GM19025 (cell line): ENCODE results near the gene CYP2S1.
"Not testable (repeated sequence)": the region's sequence is repeated elsewhere in the genome, so short reads cannot be mapped to it uniquely, and the experiment has no call there.

Experiments used
- ATAC-seq: cut with Tn5 transposase; IDR thresholded peaks from one replicate; pipeline ENCODE4 v1.9.1; 2021; ENCODE audit warnings: mild to moderate bottlenecking, low read depth, moderate library complexity; ENCODE audit not compliant: unreplicated experiment

CYP2S1 gene, protein sequence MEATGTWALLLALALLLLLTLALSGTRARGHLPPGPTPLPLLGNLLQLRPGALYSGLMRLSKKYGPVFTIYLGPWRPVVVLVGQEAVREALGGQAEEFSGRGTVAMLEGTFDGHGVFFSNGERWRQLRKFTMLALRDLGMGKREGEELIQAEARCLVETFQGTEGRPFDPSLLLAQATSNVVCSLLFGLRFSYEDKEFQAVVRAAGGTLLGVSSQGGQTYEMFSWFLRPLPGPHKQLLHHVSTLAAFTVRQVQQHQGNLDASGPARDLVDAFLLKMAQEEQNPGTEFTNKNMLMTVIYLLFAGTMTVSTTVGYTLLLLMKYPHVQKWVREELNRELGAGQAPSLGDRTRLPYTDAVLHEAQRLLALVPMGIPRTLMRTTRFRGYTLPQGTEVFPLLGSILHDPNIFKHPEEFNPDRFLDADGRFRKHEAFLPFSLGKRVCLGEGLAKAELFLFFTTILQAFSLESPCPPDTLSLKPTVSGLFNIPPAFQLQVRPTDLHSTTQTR

DNA sequence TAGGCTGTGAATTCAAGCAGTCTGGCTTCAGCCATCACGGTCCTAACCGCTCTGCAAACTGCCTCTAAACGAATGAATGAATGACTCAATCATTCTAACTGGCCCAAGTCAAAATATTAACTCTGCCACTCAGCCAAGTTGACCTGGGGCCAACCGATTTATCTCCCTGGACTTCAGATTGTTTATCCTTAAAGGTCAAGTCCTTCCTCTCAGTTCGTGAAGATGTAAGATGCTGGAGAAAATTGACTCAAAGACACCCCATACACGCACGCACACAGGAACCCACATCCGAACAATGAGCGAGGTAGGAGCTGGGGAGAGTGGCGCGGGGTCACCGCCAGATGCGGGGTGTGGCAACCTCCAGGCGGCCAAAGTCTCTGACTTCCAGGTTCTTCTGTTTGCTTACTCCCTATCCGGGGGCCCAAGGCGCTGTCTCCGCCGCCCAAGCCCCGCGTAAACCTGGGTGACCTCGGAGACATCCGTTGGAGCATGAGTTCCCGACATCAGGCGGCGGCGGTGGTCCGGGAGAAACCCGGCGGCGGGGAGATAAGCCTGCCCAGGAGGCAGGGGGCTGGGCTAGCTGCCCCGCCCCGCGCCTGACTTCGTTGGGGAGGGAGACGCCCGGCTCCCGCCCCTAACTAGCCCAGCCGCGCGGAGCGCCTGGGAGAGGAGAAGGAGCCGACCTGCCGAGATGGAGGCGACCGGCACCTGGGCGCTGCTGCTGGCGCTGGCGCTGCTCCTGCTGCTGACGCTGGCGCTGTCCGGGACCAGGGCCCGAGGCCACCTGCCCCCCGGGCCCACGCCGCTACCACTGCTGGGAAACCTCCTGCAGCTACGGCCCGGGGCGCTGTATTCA, at the start of gene CYP2S1:
CYP2S1 (plus strand) TSS at position 646 of the 856 bp plus-strand sequence; CDS start at position 692, 46 bp downstream.
- no peak for ATAC-seq

DNA sequence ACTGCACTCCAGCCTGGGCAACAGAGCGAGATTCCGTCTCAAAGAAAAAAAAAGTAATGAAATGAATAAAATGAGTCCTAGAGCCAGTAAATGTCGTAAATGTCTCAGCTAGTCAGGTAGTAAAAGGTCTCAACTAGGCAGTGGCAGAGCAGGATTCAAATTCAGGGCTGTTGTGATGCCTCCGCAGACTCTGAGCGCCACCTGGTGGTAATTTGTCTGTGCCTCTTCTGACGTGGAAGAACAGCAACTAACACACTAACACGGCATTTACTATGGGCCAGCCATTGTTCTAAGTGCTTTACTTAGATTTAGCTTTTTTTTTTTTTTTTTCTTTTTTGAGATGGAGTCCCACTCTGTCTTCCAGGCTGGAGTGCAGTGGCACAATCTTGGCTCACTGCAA, 48.6 kb upstream of the CYP2S1 start:
- ATAC-seq, result no peak

DNA sequence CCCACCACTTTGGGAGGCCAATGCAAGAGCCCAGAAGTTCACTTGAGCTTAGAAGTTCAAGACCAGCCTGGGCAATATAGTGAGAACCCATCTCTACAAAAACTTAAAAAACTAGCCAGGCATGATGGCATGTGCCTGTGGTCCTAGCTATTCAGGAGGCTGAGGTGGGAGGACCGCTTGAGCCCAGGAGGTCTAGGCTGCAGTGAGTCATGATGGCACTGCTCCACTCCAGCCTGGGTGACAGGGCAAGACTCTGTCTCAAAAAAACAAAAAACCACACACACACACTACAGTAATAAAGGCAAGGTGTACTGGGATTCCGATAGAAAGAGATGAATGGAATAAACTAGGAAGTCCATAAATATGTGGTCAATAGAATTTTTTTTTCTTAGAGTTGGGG, 43.2 kb upstream of the CYP2S1 start:
- no peak for ATAC-seq

DNA sequence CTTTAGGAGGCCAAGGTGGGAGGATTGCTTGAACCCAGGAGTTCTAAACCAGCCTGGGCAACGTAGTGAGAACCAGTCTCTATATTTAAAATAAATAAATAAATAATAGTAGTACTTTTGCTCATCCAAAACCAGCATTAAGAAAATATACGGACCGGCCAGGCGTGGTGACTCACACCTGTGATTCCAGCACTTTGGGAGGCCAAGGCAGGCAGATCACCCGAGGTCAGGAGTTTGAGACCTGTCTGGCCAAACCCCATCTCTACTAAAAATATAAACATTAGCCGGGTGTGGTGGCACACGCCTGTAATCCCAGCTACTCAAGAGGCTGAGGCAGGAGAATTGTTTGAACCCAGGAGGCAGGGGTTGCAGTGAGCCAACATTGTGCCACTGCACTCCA, 42.0 kb upstream of the CYP2S1 start:
- ATAC-seq, result not testable (repeated sequence)

DNA sequence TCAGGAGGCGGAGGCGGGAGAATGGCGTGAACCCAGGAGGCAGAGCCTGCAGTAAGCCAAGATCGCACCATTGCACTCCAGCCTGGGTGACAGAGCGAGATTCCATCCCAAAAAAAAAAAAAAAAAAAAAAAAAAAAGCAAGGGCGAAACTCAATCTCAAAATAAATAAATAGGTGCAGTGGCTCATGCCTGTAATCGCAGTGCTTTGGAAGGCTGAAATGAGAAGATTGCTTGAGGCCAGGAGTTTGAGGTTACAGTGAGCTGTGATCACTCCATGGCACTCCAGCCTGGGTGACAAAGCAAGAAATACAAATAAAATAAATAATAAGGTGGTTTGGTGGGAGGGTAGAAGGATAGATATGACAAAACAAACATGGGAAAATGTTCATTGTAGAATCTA, 39.0 kb upstream of the CYP2S1 start:
- no peak for ATAC-seq

DNA sequence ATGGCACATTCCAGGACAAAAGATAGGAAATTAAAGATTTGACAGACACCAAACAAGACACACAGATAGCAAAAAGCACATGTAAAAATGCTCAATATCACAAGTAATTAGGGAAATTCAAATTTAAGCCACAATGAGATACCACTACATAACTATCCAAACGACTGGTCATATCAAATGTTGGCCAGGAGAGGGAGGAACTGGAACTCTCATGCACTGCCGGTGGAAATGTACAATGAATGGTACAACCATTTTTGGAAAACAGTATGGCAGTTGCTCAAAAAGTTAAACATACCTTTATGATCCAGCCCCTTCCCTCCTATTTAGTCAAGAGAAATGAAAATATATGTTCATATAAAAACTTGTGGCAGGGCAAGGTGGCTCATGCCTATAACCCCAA, 36.8 kb upstream of the CYP2S1 start:
- no peak for ATAC-seq

DNA sequence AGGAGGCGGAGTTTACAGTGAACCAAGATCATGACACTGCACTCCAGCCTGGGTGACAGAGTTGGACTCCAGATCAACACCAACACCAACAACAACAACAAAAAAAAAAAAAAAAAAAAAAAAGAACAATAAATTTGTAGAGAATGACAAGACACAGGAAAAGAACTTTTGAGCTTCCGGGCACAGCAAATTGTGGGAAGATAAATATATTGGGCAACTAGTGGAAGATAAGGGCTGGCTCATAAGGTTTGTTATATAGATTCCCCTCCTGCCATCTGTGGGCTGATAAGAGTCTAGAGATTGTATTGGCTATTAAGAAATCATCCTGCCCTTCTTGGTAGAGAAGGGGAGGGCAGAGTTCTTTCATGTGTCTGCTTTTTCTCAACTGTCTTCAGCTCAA, 33.1 kb upstream of the CYP2S1 start:
- ATAC-seq, result no peak

DNA sequence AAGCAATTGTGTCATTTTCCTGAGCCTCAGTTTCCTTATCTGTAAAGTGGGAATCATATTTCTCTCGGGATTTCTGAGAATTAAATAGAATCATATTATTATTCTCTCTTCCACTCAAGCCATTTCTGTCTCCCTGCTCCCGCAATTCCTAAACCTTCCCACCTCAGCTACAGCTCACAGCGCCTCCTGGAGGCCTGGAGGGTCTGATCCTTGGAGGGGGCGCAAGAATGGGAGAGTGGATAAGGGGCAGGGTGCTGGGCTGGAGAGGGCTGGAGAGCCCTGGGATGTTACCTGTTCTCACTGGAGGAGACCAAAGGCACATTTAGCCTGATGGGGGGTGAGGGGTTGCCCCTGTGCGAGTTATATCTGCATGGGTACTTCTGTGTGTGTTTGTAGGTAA, 31.1 kb upstream of the CYP2S1 start:
- ATAC-seq, result no peak

DNA sequence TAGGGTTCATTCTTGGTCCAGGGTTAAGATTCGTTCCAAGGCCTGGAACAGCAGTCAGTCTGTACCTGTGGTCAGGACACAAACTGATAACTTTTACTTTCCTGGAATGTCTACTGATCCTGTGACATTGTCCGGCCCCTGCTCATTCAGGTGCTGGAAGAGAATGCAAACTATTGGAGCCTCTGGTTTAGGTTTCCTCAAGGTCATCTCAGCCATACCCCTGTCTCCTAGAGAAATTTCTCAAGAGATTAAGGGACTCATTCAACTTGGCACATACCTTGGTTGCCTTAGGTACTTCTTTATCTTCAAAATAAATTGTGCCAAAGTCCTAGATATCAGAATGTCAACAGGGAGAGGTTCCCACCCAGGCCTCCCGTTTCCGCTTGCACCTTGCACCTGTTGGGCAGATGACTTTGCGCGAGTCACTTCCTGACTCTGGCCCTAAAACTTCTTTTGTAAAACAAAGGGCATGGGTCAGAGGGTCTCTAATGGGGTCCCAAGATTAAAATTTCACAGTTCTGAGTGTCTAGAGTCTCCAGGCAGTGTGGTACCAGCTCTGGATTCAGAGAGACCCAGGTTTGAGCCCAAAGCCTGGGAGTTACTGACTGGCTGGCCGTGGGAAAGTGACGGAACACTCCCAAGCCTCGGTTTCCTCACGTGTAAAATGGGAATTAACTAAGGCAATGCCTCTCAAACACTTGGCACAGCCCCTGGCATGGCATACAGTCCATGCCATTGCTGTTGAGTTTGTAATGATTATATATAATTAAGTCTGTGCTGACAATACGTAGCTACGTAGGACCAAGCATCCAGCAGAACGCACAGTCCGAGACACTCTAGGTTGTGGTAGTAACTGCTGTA, 25.8 kb upstream of the CYP2S1 start:
- ATAC-seq, result no peak

DNA sequence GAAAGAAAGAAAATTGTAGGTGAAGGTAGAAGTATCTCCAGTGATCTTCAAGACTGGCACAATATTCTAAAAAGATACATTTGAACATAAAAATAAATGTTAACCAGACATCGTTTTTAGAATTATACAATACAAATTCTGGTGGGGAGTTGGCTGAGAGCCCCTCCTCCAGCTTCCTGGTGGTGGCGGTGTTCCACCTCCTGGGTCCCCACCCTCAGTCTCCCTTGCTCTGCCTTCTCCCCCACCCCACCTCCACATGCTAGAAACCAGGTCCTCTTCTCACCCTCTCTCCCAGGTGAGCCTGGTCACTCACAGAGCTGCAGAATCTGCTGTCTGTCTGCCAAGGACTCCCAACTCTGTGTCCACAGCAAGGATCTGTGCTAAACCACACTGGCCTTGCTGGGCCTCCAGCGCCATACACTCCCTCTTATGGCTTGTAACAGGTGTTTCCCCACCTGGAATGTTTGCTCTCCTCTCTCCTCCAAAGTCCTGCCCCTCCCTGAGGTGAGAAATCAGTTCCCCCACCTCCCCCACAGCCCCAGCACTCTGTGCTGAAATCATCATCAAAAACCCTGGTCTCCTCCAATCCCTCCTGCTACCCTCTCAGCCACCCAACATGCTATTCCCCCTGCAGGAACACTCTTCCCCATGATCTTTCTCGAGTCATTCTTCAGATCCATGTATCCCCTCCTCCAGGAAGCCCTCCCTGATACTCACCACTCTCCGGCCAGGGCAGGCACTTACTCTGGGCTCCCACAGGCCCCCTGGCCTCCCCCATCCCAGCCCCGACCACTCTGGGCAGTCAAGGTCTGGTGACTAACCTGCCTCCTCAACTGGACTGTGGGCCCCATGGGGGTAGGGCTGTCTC, 20.5 kb upstream of the CYP2S1 start:
- no peak for ATAC-seq

DNA sequence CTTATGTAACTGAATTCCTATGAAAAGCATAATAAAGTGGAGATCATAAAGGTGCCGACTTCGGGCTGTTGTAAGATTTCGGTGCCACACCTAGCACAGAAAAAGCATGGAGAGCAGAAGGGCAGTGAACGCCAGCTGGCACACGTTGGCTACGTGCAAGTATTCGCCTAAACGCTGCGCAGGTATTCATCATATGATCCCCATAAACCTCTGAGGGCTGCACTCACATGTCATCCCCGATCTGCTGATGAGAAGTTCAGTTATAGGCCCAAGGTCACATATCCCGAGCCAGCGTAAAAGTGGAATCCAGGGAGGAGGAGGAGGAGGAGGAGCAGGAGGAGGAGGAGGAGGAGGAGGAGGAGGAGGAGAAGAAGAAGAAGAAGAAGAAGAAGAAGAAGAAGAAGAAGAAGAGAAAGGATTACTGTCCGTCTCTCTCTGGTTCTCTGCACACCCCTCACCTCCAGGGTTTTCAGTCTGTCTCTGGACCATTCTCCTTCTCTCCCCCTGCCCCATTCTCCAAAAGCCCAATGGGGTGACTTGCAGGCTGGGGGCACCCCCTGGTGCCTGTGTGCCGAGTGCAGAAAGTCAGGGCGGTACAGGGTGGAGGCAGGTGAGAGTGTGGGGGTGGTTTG, 18.6 kb upstream of the CYP2S1 start:
- no peak for ATAC-seq

DNA sequence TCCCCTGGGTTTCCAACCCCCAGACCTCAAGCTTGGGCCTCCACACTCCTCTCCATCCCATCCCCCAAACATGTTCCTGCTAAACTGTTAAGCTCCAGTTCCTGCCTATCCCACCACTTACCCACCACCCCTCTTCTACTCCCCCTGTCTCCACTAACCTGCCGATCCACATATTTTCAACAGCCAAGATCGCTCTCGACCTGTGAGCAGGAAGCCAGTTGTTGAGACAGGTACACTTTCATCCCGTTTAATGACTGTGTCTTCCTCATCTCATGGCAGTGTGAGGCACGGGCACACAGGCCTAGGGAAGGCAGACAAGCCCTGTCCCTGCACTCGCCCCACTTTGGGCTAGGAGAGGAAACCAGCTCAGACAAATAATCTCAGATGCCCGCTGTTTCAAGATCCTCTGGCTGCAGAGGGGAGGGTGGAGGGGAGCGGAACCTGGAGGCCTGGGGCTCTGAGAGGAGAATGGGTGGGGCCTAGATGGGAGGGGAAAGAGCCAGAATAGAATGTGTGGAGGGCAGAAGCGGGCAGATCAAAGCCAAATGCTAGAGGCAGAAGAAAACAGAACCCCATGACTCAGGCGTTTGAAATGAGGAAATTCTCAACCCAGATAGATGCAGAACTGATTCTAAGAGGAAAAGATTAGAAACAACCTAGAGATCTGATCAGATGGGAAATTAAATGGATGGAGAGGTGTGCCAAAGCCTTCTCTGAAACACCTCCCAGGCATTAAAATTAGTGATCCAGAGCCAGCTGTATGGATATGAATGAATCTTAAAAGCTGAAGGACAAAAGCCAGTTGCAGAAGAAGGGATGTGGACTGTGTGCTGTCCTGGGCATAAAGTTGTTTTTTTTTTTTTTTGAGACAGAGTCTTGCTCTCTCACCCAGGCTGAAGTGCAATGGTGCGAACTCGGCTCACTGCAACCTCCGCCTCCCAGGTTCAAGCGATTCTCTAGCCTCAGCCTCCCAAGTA, 16.9 kb upstream of the CYP2S1 start:
- ATAC-seq, result no peak

DNA sequence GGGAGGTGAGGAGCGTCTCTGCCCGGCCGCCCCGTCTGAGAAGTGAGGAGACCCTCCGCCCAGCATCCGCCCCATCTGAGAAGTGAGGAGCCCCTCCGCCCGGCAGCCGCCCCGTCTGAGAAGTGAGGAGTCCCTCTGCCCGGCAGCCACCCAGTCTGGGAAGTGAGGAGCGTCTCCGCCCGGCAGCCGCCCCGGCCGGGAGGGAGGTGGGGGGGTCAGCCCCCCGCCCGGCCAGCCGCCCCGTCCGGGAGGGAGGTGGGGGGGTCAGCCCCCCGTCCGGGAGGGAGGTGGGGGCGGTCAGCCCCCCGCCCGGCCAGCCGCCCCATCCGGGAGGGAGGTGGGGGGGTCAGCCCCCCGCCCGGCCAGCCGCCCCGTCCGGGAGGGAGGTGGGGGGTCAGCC, 12.8 kb upstream of the CYP2S1 start:
- ATAC-seq, result not testable (repeated sequence)

DNA sequence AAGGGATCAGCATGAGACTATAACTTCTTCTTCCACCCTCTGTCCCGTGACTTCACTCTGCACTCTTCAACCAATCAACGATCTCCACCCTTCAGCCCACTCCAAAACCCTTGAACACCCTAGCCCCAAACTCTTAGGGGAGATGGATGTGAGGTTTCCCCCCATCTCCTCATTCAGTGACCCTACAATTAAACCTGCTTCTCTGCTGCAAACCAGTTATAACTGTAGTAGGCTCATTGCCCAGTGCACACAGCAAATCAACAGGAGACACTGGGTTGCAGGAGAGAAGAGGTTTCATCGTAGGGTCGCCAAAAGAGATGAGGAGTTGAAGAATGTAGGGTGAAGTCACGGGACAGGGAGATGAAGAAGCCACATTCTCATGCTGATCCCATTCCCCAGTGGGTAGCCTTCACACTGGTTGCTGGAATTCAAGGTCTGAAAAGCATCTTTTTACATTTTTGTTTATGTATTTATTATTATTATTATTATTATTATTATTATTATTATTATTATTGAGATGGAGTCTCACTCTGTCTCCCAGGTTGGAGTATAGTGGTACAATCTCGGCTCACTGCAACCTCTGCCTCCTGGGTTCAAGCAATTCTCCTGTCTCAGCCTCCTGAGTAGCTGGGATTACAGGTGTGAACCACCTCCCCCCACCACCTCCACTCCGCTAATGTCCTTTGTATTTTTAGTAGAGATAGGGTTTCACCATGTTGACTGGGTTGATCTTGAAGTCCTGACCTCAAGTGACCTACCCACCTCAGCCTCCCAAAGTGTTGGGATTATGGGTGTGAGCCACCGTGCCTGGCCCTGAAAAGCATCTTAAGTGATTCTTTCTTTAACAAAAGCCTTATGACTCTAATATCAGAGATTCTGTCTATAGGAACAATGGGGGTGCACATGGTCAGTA, 5.8 kb upstream of the CYP2S1 start:
- ATAC-seq, result no peak

DNA sequence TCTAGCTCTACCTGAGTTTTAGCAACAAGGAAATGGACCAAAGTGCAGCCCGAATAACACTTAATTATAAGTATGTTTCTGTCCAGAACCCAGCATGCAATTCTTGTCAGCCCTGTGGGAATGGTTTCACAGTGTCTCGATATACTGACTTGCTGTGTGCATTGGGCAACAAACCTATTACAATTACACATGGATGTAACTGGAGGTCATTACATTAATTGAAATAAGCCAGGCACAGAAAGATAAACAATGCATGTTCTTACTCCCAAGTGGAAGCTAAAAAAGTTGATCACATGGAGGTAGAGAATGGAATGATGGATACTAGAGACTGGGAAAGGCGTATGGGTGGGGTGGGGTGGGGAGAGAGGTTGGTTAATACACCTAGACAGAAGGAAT, 5.1 kb upstream of the CYP2S1 start:
- ATAC-seq, result no peak

DNA sequence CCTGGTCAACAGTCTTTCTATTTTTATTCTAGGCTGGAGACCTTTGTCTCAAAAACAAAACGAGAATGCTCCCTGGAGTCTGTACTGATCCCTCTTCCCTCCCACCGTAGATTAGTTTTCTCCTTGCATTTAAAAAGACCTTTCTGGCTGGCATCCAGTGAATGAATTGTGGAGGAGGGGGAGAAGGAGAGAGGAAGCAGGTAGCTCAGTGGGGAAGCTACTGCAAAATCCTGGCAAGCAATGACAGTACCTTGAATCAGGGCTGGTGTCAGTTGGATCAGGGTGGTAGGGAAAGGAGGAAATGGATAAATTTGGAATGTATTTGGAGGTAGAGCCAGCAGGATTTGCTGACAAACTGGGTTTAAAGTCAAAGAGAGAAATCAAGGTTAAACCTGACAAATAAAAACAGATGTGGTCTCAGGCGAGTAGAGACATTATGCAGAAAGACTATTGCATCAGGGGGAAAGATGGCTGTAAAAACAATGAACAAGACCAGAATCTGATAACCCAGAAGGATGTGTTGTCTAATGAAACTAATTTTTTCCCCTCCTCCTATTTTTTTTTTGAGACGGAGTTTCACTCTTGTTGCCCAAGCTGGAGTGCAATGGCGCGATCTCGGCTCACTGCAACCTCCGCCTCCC, 3.5 kb upstream of the CYP2S1 start:
- ATAC-seq, result no peak
